Stomach (tissue), 4 donors: ENCODE results near the gene HERPUD2.

Experiments
- POLR2AphosphoS5 ChIP-seq, 3 donors: sonication (generic); formaldehyde crosslinking; IDR thresholded peaks; one replicate each; pipeline ENCODE4 v1.6.1; 2016; ENCODE audit warnings: antibody characterized with exemption in 3 of 3
- TF ChIP-seq, protein P1 (sequence below), 7 experiments: fragments of 450-650 bp in 4 of 7; fragments of 200-600 bp in 3 of 7; sonication (generic) in 3 of 7; IDR thresholded peaks; one replicate each; pipeline ENCODE4 v1.5.1; 2016 to 2019; ENCODE audit warnings: antibody characterized with exemption in 7 of 7, control low read depth in 2 of 7, mild to moderate bottlenecking in 1 of 7

GRCh38 chr7:35650751-35651150 is 44.2 kb downstream of the HERPUD2 start:
- TF ChIP-seq, protein P1, sequence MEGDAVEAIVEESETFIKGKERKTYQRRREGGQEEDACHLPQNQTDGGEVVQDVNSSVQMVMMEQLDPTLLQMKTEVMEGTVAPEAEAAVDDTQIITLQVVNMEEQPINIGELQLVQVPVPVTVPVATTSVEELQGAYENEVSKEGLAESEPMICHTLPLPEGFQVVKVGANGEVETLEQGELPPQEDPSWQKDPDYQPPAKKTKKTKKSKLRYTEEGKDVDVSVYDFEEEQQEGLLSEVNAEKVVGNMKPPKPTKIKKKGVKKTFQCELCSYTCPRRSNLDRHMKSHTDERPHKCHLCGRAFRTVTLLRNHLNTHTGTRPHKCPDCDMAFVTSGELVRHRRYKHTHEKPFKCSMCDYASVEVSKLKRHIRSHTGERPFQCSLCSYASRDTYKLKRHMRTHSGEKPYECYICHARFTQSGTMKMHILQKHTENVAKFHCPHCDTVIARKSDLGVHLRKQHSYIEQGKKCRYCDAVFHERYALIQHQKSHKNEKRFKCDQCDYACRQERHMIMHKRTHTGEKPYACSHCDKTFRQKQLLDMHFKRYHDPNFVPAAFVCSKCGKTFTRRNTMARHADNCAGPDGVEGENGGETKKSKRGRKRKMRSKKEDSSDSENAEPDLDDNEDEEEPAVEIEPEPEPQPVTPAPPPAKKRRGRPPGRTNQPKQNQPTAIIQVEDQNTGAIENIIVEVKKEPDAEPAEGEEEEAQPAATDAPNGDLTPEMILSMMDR (IDR thresholded peaks at IDR 0.05): no peak
- no peak for TF ChIP-seq POLR2AphosphoS5 (IDR thresholded peaks at IDR 0.05)
